ENCODE results near the gene PPP6R2.

DNA sequence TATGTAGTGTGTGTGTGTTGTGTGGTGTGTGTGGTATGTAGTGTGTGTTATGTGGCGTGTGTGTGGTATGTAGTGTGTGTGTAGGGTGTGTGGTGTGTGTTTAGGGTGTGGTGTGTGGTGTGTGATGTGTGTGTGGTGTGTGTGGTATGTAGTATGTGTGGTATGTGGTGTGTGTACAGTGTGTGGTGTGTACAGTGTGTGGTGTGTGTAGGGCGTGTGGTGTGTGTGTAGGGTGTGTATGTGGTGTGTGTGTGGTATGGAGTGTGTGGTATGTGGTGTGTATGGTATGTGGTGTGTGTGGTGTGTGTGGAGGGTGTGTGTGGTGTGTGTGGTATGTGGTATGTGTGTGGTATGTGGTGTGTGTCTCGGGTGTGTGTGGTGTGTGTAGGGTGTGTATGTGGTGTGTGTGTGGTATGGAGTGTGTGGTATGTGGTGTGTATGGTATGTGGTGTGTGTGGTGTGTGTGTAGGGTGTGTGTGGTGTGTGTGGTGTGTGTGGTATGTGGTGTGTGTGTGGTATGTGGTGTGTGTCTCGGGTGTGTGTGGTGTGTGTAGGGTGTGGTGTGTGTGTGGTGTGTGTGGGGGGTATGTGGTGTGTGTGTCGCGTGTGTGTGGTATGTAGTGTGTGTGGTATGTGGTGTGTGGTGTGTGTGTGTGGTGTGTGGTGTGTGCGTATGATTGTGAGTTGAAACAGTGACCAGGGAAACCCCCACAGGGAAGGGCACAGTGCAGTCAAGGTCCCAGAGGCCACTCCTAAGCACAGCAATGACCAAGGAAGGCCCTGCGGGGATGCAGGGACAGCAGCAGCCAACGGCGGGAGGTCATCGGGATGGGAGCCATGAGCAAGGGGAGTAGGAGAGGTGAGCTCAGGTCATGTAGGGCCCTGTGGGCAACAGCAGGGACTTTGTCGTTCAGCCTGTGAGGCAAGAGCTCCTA is 2.9 kb upstream of the PPP6R2 start:
- no peak for TF ChIP-seq CTCF (IDR thresholded peaks at IDR 0.05)
- TF ChIP-seq POLR2A (IDR thresholded peaks at IDR 0.05), result no peak
- no peak for TF ChIP-seq EP300 (IDR thresholded peaks at IDR 0.05)
- TF ChIP-seq POLR2AphosphoS5 (IDR thresholded peaks at IDR 0.05), result no peak
